Upper lobe of left lung (tissue), 4 donors: ENCODE results near the gene APAF1.
"Not testable (repeated sequence)": the region's sequence is repeated elsewhere in the genome, so short reads cannot be mapped to it uniquely, and the experiment has no call there.

Experiments
- EP300 ChIP-seq, 4 donors: sonication (generic); formaldehyde crosslinking; IDR thresholded peaks; one replicate each; pipeline ENCODE4 v1.5.1; 2017; ENCODE audit warnings: antibody characterized with exemption in 4 of 4, control low read depth in 2 of 4
- POLR2A ChIP-seq, 4 donors: fragments of 450-650 bp; IDR thresholded peaks; one replicate each; pipeline ENCODE4 v1.5.1; 2016 to 2017; ENCODE audit warnings: antibody characterized with exemption in 4 of 4, mild to moderate bottlenecking in 2 of 4
- POLR2AphosphoS5 ChIP-seq, 2 donors: sonication (generic); formaldehyde crosslinking; IDR thresholded peaks; one replicate each; pipeline ENCODE4 v1.5.1; 2017; ENCODE audit warnings: antibody characterized with exemption in 2 of 2
- TF ChIP-seq, protein P1 (sequence below), 6 experiments: fragments of 450-650 bp in 4 of 6; fragments of 200-600 bp in 2 of 6; sonication (generic) in 2 of 6; IDR thresholded peaks; one replicate each; pipeline ENCODE4 v1.5.1; 2016 to 2019; ENCODE audit warnings: antibody characterized with exemption in 6 of 6

DNA sequence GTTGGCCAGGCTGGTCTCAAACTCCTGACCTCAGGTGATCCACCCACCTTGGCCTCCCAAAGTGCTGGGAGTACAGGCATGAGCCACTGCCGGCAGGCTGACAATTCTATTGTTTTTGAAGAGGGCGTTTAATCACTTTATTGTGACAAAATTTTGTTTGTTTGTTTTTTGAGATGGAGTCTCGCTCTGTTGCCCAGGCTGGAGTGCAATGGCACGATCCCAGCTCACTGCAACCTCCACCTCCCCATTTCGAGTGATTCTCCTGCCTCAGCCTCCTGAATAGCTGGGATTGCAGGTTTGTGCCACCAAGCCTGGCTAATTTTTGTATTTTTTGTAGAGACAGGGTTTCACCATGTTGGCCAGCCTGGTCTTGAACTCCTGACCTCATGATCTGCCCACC lies 2.3 kb upstream of the APAF1 start:
- not testable (repeated sequence) for TF ChIP-seq POLR2A, POLR2AphosphoS5, EP300 (IDR thresholded peaks at IDR 0.05)
- TF ChIP-seq, protein P1, sequence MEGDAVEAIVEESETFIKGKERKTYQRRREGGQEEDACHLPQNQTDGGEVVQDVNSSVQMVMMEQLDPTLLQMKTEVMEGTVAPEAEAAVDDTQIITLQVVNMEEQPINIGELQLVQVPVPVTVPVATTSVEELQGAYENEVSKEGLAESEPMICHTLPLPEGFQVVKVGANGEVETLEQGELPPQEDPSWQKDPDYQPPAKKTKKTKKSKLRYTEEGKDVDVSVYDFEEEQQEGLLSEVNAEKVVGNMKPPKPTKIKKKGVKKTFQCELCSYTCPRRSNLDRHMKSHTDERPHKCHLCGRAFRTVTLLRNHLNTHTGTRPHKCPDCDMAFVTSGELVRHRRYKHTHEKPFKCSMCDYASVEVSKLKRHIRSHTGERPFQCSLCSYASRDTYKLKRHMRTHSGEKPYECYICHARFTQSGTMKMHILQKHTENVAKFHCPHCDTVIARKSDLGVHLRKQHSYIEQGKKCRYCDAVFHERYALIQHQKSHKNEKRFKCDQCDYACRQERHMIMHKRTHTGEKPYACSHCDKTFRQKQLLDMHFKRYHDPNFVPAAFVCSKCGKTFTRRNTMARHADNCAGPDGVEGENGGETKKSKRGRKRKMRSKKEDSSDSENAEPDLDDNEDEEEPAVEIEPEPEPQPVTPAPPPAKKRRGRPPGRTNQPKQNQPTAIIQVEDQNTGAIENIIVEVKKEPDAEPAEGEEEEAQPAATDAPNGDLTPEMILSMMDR (IDR thresholded peaks at IDR 0.05) = not testable (repeated sequence)
